HS-27A (cell line): Measurements from ENCODE around the gene SOBP.
"Not testable (repeated sequence)": the region's sequence is repeated elsewhere in the genome, so short reads cannot be mapped to it uniquely, and the experiment has no call there.

Experiments
- DNase-seq: peaks from one replicate; pipeline ENCODE4 v3.0.0-alpha.2; 2012; ENCODE audit warnings: low read depth, missing footprints

SOBP gene

GRCh38 chr6:107550906-107551305 is 61.0 kb downstream of the SOBP start:
- no peak for DNase-seq

DNA sequence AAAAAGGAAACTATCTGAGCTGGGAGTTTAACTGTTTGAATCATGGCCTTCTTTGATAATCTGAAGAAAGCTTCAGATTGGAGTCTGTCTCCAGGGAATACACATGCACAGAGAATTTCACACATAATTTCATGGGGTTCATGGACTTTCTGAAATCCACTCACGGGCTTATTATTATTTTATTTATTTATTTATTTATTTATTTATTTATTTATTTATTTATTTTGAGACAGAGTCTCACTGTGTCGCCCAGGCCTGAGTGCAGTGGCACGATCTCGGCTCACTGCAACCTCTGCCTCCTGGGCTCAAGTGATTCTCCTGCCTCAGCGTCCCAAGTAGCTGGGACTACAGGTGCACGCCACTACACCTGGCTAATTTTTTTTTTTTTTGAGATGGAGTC is 63.2 kb downstream of the SOBP start:
- not testable (repeated sequence) for DNase-seq

DNA sequence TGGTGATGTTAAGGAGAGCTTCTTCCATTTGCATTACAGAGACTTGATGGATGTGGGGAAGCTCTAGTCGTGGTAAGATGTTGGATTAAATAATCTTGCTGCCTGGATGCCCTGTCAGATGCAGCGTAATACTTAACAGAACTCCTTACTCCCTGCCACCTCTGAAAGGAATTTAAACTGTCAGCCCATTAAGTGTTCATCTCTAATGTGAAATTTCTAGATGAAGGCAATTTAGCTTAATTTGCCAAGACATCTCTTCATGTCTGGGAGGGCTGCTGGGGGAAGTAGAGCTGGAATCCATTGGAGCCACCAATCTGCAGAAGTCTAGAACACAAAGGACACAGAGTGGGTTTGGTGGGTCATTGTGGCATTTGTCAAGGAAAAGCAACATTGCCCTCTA is 64.4 kb downstream of the SOBP start:
- DNase-seq: no peak

- no peak for DNase-seq
Measured at GRCh38 chr6:107554918-107555317, 65.0 kb downstream of the SOBP start.

GRCh38 chr6:107555449-107555848 is 65.5 kb downstream of the SOBP start:
- no peak for DNase-seq

GRCh38 chr6:107556082-107556481 is 66.2 kb downstream of the SOBP start:
- DNase-seq: no peak

GRCh38 chr6:107557698-107558097 is 67.8 kb downstream of the SOBP start:
- no peak for DNase-seq

DNA sequence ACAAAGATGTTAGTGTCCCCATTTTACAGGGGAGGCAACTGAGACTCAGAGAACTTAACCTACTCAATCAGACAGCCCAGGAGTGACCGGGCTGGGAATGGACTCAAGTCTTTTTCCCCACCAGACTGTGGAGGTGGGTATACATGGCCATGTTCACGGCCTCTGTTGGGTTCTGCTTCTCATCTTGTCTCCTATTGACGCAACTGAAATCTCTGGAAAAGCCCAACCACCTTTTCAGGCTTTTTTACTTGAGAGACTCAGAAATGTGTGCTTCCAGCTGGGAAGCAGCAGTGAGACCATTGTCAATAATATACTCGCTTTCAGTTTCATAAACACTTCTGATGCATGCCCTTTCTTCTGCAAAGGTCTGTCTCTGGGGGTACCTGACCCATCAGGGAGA is 70.7 kb downstream of the SOBP start:
- no peak for DNase-seq

GRCh38 chr6:107561306-107561705 is 71.4 kb downstream of the SOBP start:
- no peak for DNase-seq

GRCh38 chr6:107563694-107564588 is 74.0 kb downstream of the SOBP start:
- DNase-seq: no peak

DNA sequence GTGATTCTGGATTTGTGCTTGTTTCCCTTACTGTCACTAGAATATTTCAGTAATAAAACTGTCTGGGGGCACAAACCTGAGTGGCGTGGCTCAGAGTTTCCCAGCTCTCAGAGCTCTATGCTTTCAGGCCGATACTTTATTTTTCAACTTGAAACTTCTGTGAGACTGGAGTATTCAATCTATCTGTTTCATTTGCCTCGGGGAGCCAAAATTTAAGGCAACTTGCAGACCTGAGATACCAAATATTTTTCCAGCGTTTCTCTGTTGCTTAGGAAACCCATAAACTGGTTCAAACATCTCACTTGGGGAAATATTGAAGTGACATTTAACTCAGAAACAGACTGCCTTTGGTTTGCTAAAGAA is 74.7 kb downstream of the SOBP start:
- no peak for DNase-seq

DNA sequence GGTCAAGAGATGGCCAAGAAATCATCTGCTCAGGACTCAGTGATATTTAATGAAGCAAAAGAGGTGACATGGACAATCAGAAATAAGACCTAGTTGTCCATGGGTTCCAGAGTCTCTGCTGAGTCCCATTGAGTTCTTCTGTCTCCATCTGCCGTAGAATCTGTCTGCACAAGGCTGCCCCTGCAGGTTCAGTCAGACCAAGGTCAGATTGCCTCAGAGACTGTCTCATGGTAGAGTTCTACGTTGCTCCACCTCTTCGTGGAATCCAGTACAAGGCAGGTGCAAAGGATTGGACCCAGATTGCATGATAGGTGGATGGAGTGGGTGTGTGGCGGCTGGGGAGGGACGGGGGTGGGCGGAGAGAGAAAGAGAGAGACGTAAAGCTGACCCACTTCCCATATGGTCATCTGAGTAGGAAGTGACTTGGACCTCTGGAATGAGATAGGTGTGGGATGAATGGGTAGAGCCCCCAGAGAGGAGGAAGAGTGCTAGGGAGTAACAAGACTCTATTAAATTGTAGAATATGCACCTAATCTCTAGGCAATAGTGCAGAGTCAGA is 75.3 kb downstream of the SOBP start:
- no peak for DNase-seq

GRCh38 chr6:107567643-107568042 is 77.7 kb downstream of the SOBP start:
- DNase-seq: no peak

DNA sequence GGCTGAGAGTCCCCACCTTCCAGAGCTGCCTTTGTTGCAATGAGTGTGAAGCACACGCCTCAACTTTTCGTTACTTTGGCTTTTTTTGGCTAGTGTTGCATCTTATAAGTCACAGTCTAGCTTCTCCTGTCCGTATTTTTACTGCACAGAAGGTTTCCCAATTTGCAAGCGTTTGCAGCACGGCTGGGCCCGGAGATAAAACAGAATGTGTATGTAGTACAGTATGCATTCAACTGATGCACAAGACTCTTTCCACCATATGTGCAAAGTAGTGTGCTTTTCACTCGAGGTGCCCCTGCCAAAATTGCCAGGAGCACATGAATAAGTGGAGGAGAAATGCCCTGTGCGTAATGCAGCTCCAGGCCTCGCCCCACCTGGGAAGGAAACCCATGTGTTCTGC is 79.6 kb downstream of the SOBP start:
- DNase-seq: no peak

DNA sequence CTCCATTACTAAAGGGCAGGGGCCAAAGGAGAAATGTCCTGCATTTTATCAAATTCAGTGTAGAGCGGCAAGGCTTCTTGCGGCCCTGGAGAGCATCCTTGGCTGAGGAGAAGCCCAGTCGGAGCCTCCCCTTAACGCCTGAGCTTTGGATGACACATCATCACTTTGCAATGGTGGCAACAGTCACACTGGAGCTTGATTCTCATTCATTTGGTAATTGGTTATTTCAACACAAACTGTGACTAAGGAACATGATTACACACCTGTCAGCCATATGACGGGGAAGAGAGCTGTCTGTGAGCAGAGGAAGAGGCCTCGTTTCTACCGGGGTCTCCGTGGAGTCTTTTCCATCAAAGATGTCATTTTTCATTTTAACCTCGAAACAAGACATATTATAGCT is 81.4 kb downstream of the SOBP start:
- no peak for DNase-seq

- no peak for DNase-seq
Measured at GRCh38 chr6:107572886-107573285, 83.0 kb downstream of the SOBP start.

GRCh38 chr6:107574856-107575255 is 84.9 kb downstream of the SOBP start:
- DNase-seq: no peak

DNA sequence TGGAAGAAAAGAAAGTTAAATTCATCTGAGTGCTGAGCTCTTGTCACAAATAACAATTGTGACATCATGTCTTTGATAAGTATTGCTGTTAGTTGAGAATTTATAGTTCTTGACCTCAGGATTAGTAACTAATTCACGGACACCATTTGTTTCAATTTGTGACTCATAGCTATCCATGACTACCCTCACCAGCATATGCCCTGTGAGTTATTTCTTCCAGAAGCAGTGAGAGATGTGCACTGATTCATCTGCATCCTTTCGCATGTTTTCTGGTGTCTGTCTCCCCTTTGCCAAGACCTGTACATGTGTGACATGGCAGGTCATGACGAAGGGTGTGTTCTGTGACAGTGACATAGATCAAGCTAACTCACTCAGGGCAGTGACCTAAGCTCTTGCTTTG is 86.9 kb downstream of the SOBP start:
- no peak for DNase-seq

DNA sequence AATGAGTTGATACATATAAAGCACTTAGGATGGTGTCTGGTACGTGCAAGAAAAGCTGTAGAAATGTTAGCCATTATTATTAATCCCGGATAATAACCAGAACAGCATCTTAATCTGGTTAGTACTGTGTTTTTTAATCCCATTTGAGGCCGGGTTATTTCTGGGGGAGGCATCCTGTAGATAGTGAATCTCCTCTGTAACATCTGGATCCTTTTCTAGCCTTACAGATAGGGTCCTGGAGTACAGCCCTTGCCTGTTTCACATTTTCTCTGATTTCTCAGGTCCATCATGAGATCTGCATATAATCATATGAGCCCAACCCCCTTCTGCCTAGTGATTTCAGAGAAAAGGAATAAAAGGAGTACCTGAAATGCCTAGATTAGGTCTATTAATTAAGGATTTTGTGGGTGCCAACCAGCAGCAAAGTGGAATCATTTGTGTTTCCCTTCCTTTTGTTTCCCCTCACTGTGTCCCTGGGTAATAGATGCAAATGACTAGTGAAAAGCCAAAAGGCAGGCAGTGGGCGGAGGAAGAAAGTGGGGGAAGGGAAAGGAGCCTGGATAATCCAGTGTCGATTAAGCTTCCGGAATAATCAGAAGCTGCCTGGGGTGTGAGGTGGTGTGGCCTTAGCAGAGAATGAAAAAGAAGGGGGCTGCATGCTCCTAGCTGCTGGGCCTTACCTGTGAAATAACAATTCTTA is 88.9 kb downstream of the SOBP start:
- DNase-seq: no peak

GRCh38 chr6:107579456-107580056 is 89.6 kb downstream of the SOBP start:
- DNase-seq: no peak

GRCh38 chr6:107582086-107582485 is 92.2 kb downstream of the SOBP start:
- no peak for DNase-seq

- DNase-seq: no peak
Measured at GRCh38 chr6:107584726-107585125, 94.8 kb downstream of the SOBP start.
